Cardiac muscle cell (in vitro differentiated cells and primary cell): ENCODE results near the gene WASL. TPM values are rescaled to one million over a fixed set of nuclear protein-coding genes. Genes with fewer than 3 reads are reported as not detected.
"Not testable (repeated sequence)": the region's sequence is repeated elsewhere in the genome, so short reads cannot be mapped to it uniquely, and the experiment has no call there.

Source experiments
- DNase-seq, 2 donors: peaks; one replicate each; pipeline versions ENCODE4 v3.0.0 to v3.0.0-alpha.2; 2010 to 2017; ENCODE audit warnings: low read depth in 1 of 2, low spot score in 1 of 2
- H3K27ac ChIP-seq: fragments of 200-600 bp; sonication (generic); 2 replicates; pipeline ENCODE4 v1.5.1; 2016
- H3K27me3 ChIP-seq: fragments of 200-600 bp; sonication (generic); 2 replicates; pipeline ENCODE4 v1.6.0; 2016; ENCODE audit warnings: control low read depth
- H3K36me3 ChIP-seq: fragments of 200-600 bp; sonication (generic); 2 replicates; pipeline ENCODE4 v1.5.1; 2016; ENCODE audit warnings: control low read depth
- H3K4me1 ChIP-seq: fragments of 200-600 bp; sonication (generic); 2 replicates; pipeline ENCODE4 v1.8.1; 2017; ENCODE audit warnings: low read depth, mild to moderate bottlenecking, mixed run types
- H3K4me3 ChIP-seq: fragments of 200-600 bp; sonication (generic); 2 replicates; pipeline ENCODE4 v1.5.1; 2016; ENCODE audit warnings: mild to moderate bottlenecking
- H3K9me3 ChIP-seq: fragments of 200-600 bp; sonication (generic); 2 replicates; pipeline ENCODE4 v1.5.1; 2017; ENCODE audit warnings: low read depth, mild to moderate bottlenecking, control low read depth
- CTCF ChIP-seq: IDR thresholded peaks from 2 replicates; pipeline ENCODE4 v1.5.1; 2012; ENCODE audit warnings: low read depth, mild to moderate bottlenecking, low read length
- polyA plus RNA-seq: library from polyadenylated mRNA; unstranded; fragments of >200 nt; fragmentation: Nextera tagmentation; extraction: Ambion mirVana; gene quantifications from 2 replicates; pipeline ENCODE4 v1.2.1, GENCODE V29; 2016
- total RNA-seq: library from RNA; depleted of rRNA; stranded (reverse); fragments of >200 nt; gene quantifications from 2 replicates; pipeline ENCODE4 v1.2.3, GENCODE V29; 2016

Gene WASL
- total RNA-seq: 19.7 and 25.7 TPM in 2 replicates
- polyA plus RNA-seq: 36.8 and 45.4 TPM in 2 replicates

GRCh38 chr7:123748734-123749536, at the start of gene WASL:
TSS of gene WASL (minus strand) at chr7:123749003. CDS start at chr7:123748734, 269 bp downstream.
- no peak for TF ChIP-seq CTCF
- Histone ChIP-seq H3K27me3 (no peaks in the 10 kb centered on the region), H3K27ac (peak within 1 kb of the TSS; percentile 99), H3K4me3 (peak within 1 kb of the TSS; percentile 93), H3K4me1 (peaks cover 54% of the 10 kb centered on the region), H3K36me3 (no peaks in the 10 kb centered on the region), H3K9me3 (no peaks in the 10 kb centered on the region)
- DNase-seq: peak; percentile 95

GRCh38 chr7:123797673-123798531, 49.1 kb upstream of the WASL start:
- Histone ChIP-seq H3K4me1 (peaks cover 15% of the 10 kb centered on the region), H3K27me3 (no peaks in the 10 kb centered on the region), H3K9me3 (no peaks in the 10 kb centered on the region), H3K4me3 (no peak overlapping the region), H3K36me3 (no peaks in the 10 kb centered on the region), H3K27ac (peak overlapping the region; percentile 78)
- peak; percentile 60 to 88 for DNase-seq
- TF ChIP-seq CTCF: peak; percentile 51

- DNase-seq: no peak
- H3K36me3 ChIP-seq: no peaks in the 10 kb centered on the region
These were observed 47.8 kb upstream of the WASL start for GRCh38 chr7:123796568-123796967.

GRCh38 chr7:123795917-123796316, 47.1 kb upstream of the WASL start:
- Histone ChIP-seq H3K27ac (no peak overlapping the region), H3K27me3 (no peaks in the 10 kb centered on the region), H3K9me3 (no peaks in the 10 kb centered on the region), H3K4me1 (peaks cover 15% of the 10 kb centered on the region), H3K36me3 (no peaks in the 10 kb centered on the region), H3K4me3 (no peak overlapping the region)
- no peak for DNase-seq
- TF ChIP-seq CTCF: no peak

More at GRCh38 chr7:123796568-123796967, 47.8 kb upstream of the WASL start:
- no peak overlapping the region for H3K4me3 ChIP-seq
- H3K27me3 ChIP-seq: no peaks in the 10 kb centered on the region
- no peaks in the 10 kb centered on the region for H3K9me3 ChIP-seq
- no peak for TF ChIP-seq CTCF
- H3K4me1 ChIP-seq: peaks cover 15% of the 10 kb centered on the region
- H3K27ac ChIP-seq: no peak overlapping the region

- peaks cover 15% of the 10 kb centered on the region for H3K4me1 ChIP-seq
- H3K36me3 ChIP-seq, H3K27me3 ChIP-seq, H3K27ac ChIP-seq, DNase-seq, H3K9me3 ChIP-seq, H3K4me3 ChIP-seq: not testable (repeated sequence)
These were observed 46.3 kb upstream of the WASL start for GRCh38 chr7:123795116-123795515.
